H9 (cell line): ENCODE measurements around the gene RIMBP2. TPM values are rescaled to one million over a fixed set of nuclear protein-coding genes. Genes with fewer than 3 reads are reported as not detected.

ENCODE experiments used
- DNase-seq: peaks from one replicate; pipeline ENCODE4 v3.0.0-alpha.2; 2017
- H2AFZ ChIP-seq: one replicate; pipeline ENCODE4 v1.6.1; 2013; ENCODE audit warnings: mild to moderate bottlenecking, low read length, control low read depth, moderate library complexity
- H2AK5ac ChIP-seq: 2 replicates; pipeline ENCODE4 v1.6.1; 2013; ENCODE audit warnings: low read length, control low read depth, mixed read lengths; ENCODE audit not compliant: insufficient read length
- H2BK120ac ChIP-seq: one replicate; pipeline ENCODE4 v1.6.1; 2013; ENCODE audit warnings: low read depth, mild to moderate bottlenecking, low read length, control low read depth, inconsistent platforms; ENCODE audit not compliant: poor library complexity, severe bottlenecking
- H2BK12ac ChIP-seq: 2 replicates; pipeline ENCODE4 v1.6.1; 2013; ENCODE audit warnings: low read length, control low read depth, mixed read lengths, low read depth; ENCODE audit not compliant: insufficient read length
- H2BK15ac ChIP-seq: 2 replicates; pipeline ENCODE4 v1.6.1; 2013; ENCODE audit warnings: low read depth, low read length, control low read depth
- H2BK20ac ChIP-seq: one replicate; pipeline ENCODE4 v1.6.1; 2013; ENCODE audit warnings: low read depth, mild to moderate bottlenecking, low read length, control low read depth, inconsistent platforms; ENCODE audit not compliant: poor library complexity, severe bottlenecking
- H2BK5ac ChIP-seq: 2 replicates; pipeline ENCODE4 v1.6.1; 2013; ENCODE audit warnings: low read length, control low read depth, mixed read lengths; ENCODE audit not compliant: insufficient read length
- H3K14ac ChIP-seq: 2 replicates; pipeline ENCODE4 v1.6.1; 2013; ENCODE audit warnings: low read length, control low read depth; ENCODE audit not compliant: insufficient read depth
- H3K18ac ChIP-seq: 2 replicates; pipeline ENCODE4 v1.6.1; 2013; ENCODE audit warnings: low read depth, mild to moderate bottlenecking, mixed read lengths, low read length, control low read depth; ENCODE audit not compliant: insufficient read length
- H3K23ac ChIP-seq: 2 replicates; pipeline ENCODE4 v1.6.1; 2013; ENCODE audit warnings: low read length, control low read depth, mixed read lengths, low read depth; ENCODE audit not compliant: insufficient read length
- H3K23me2 ChIP-seq: 2 replicates; pipeline ENCODE4 v1.6.1; 2013; ENCODE audit warnings: low read depth, mild to moderate bottlenecking, mixed read lengths, low read length, control low read depth; ENCODE audit not compliant: insufficient read length, poor library complexity, severe bottlenecking
- H3K27ac ChIP-seq: 2 replicates; pipeline ENCODE4 v1.5.1; 2013; ENCODE audit warnings: low read length, control low read depth, mixed read lengths, low read depth; ENCODE audit not compliant: insufficient read length
- H3K27me3 ChIP-seq: 2 replicates; pipeline ENCODE4 v1.6.1; 2013; ENCODE audit warnings: low read length, control low read depth, inconsistent platforms; ENCODE audit not compliant: insufficient read depth
- H3K4ac ChIP-seq: 2 replicates; pipeline ENCODE4 v1.6.1; 2013; ENCODE audit warnings: low read depth, mild to moderate bottlenecking, control low read depth, inconsistent platforms, low read length, moderate library complexity
- H3K4me1 ChIP-seq: 2 replicates; pipeline ENCODE4 v1.6.1; 2013; ENCODE audit warnings: low read length, control low read depth, inconsistent platforms; ENCODE audit not compliant: insufficient read depth
- H3K4me2 ChIP-seq: 2 replicates; pipeline ENCODE4 v1.6.1; 2013; ENCODE audit warnings: low read length, control low read depth, mixed read lengths; ENCODE audit not compliant: insufficient read length, insufficient read depth
- H3K56ac ChIP-seq: 2 replicates; pipeline ENCODE4 v1.6.1; 2013; ENCODE audit warnings: low read depth, mild to moderate bottlenecking, mixed read lengths, low read length, control low read depth; ENCODE audit not compliant: insufficient read length
- H3K79me1 ChIP-seq: 2 replicates; pipeline ENCODE4 v1.6.1; 2013; ENCODE audit warnings: low read depth, mild to moderate bottlenecking, moderate library complexity, low read length, control low read depth, inconsistent platforms; ENCODE audit not compliant: insufficient read depth, poor library complexity, severe bottlenecking
- H3K79me2 ChIP-seq: 2 replicates; pipeline ENCODE4 v1.6.1; 2013; ENCODE audit warnings: low read length, control low read depth, inconsistent platforms; ENCODE audit not compliant: insufficient read depth
- H3K9ac ChIP-seq: 2 replicates; pipeline ENCODE4 v1.6.1; 2013; ENCODE audit warnings: low read length, control low read depth, mixed read lengths; ENCODE audit not compliant: insufficient read length; ENCODE audit errors: extremely low read depth
- H3K9me3 ChIP-seq: one replicate; pipeline ENCODE4 v1.6.1; 2013; ENCODE audit warnings: low read depth, low read length, inconsistent platforms; ENCODE audit not compliant: control insufficient read depth
- H3T11ph ChIP-seq: one replicate; pipeline ENCODE4 v1.6.1; 2013; ENCODE audit warnings: mild to moderate bottlenecking, low read length, control low read depth, inconsistent platforms
- H4K20me1 ChIP-seq: one replicate; pipeline ENCODE4 v1.6.1; 2013; ENCODE audit not compliant: control insufficient read depth, insufficient read length, insufficient read depth
- H4K5ac ChIP-seq: 2 replicates; pipeline ENCODE4 v1.6.1; 2013; ENCODE audit warnings: low read depth, mild to moderate bottlenecking, mixed read lengths, low read length, control low read depth; ENCODE audit not compliant: insufficient read length
- H4K8ac ChIP-seq: replicated peaks from 2 replicates; pipeline ENCODE4 v1.6.1; 2013; ENCODE audit warnings: low read length, control low read depth, mixed read lengths, low read depth; ENCODE audit not compliant: insufficient read length
- H4K91ac ChIP-seq: 2 replicates; pipeline ENCODE4 v1.6.1; 2013; ENCODE audit warnings: low read depth, mild to moderate bottlenecking, moderate library complexity, mixed read lengths, low read length, control low read depth; ENCODE audit not compliant: insufficient read length
- H3K27ac Mint-ChIP-seq, 3 experiments: 2 replicates in 2 of 3; 3 replicates in 1 of 3; pipeline ENCODE4 v1.8.0; 2020 to 2021; ENCODE audit warnings: mixed read lengths in 3 of 3, mild to moderate bottlenecking in 1 of 3, moderate library complexity in 1 of 3
- H3K27me3 Mint-ChIP-seq: 2 replicates; pipeline ENCODE4 v1.8.0; 2021; ENCODE audit warnings: low read depth, mild to moderate bottlenecking, moderate library complexity, mixed read lengths
- H3K36me3 Mint-ChIP-seq, 3 experiments: 2 replicates in 2 of 3; 3 replicates in 1 of 3; pipeline ENCODE4 v1.8.0; 2020 to 2021; ENCODE audit warnings: low read depth in 3 of 3, mixed read lengths in 3 of 3; ENCODE audit not compliant: insufficient read depth in 1 of 3
- H3K4me1 Mint-ChIP-seq, 2 experiments: 2 replicates each; pipeline ENCODE4 v1.8.0; 2020; ENCODE audit warnings: mixed read lengths in 2 of 2
- H3K4me3 Mint-ChIP-seq, 2 experiments: 2 replicates in 1 of 2; 3 replicates in 1 of 2; pipeline ENCODE4 v1.8.0; 2020 to 2021; ENCODE audit warnings: mild to moderate bottlenecking in 2 of 2, mixed read lengths in 2 of 2, moderate library complexity in 1 of 2
- H3K9me3 Mint-ChIP-seq, 2 experiments: 2 replicates in 1 of 2; 3 replicates in 1 of 2; pipeline ENCODE4 v1.8.0; 2020; ENCODE audit warnings: mild to moderate bottlenecking in 2 of 2, mixed read lengths in 2 of 2, moderate library complexity in 1 of 2
- WGBS: extraction: QIAGEN DNeasy Blood & Tissue Kit; methylation state at CpG from one replicate; pipeline ENCODE4 v1.1.7; 2013; ENCODE audit warnings: missing lambda C conversion rate, low lambda C conversion rate, mixed read lengths; ENCODE audit not compliant: insufficient read length; ENCODE audit errors: extremely low coverage; 5-methylcytosine and 5-hydroxymethylcytosine counted together
- total RNA-seq: library from RNA; stranded (reverse); gene quantifications from 2 replicates; pipeline ENCODE4 v1.2.1, GENCODE V29; 2021
- TF ChIP-seq, protein P1 (sequence below): fragments of 200-600 bp; sonication (generic); conservative IDR thresholded peaks from 3 replicates; pipeline ENCODE4 v1.8.0; 2021; ENCODE audit warnings: antibody characterized with exemption, mild to moderate bottlenecking

RIMBP2 gene
- total RNA-seq, 1 experiment from 2014 or later: 0.70 TPM

DNA sequence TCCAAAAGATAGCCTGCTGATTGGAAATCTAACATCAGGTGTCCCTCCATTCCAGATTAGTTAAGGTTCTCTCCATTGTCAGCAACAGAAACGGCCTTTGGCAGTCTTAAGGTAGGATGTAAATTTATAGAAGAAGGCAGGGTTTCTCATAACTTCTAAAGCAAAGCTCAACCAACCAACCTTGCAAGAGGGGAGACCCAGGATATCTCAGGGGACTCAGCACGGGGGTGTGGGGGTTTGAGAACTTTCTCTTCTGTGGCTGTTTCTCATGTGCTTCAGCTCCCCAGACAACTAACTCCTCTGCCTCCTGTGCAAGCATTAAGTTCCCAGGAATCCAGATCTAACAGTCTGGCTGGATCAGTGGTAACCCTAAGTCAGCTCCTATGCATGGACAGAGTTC lies 148.1 kb downstream of the RIMBP2 start:
- Histone ChIP-seq H3K4me1 (no peaks in the 10 kb centered on the region), H2BK12ac (no peak overlapping the region), H3K9me3 (no peaks in the 10 kb centered on the region), H3K79me1 (no peaks in the 10 kb centered on the region), H2AK5ac (no peak overlapping the region), H2AFZ (no peak overlapping the region), H2BK15ac (no peak overlapping the region), H3K14ac (no peak overlapping the region; the same call in 1 of the 2 replicates), H3K9ac (no peak overlapping the region), H4K20me1 (no peaks in the 10 kb centered on the region), H3K4ac (no peak overlapping the region), H3K4me2 (no peak overlapping the region), H3T11ph (no peak overlapping the region), H3K27ac (no peak overlapping the region), H2BK5ac (no peak overlapping the region), H3K27me3 (no peaks in the 10 kb centered on the region), H4K91ac (no peak overlapping the region), H3K18ac (no peak overlapping the region), H3K79me2 (no peaks in the 10 kb centered on the region), H4K8ac (no peak overlapping the region), H3K23me2 (no peaks in the 10 kb centered on the region), H4K5ac (no peak overlapping the region), H3K23ac (no peak overlapping the region), H3K56ac (no peak overlapping the region), H2BK20ac (no peak overlapping the region), H2BK120ac (no peak overlapping the region)
- H3K36me3 Mint-ChIP-seq: peaks cover 0 to 13% (median 2%) of the 10 kb centered on the region in 3 experiments; a peak in 4 of 7 replicates
- TF ChIP-seq, protein P1, sequence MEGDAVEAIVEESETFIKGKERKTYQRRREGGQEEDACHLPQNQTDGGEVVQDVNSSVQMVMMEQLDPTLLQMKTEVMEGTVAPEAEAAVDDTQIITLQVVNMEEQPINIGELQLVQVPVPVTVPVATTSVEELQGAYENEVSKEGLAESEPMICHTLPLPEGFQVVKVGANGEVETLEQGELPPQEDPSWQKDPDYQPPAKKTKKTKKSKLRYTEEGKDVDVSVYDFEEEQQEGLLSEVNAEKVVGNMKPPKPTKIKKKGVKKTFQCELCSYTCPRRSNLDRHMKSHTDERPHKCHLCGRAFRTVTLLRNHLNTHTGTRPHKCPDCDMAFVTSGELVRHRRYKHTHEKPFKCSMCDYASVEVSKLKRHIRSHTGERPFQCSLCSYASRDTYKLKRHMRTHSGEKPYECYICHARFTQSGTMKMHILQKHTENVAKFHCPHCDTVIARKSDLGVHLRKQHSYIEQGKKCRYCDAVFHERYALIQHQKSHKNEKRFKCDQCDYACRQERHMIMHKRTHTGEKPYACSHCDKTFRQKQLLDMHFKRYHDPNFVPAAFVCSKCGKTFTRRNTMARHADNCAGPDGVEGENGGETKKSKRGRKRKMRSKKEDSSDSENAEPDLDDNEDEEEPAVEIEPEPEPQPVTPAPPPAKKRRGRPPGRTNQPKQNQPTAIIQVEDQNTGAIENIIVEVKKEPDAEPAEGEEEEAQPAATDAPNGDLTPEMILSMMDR: no peak
- no peak overlapping the region for H3K4me3 Mint-ChIP-seq
- peaks cover 6% of the 10 kb centered on the region for H3K27me3 Mint-ChIP-seq
- WGBS: no CpG with 5 or more reads among the region's 2 CpGs
- no peak overlapping the region for H3K27ac Mint-ChIP-seq
- H3K4me1 Mint-ChIP-seq: no peaks in the 10 kb centered on the region
- DNase-seq: no peak
- peaks cover 18 to 22% of the 10 kb centered on the region in 2 experiments for H3K9me3 Mint-ChIP-seq
